HepG2 (cell line): ENCODE data around the gene NHSL1. TPM values are rescaled to one million over a fixed set of nuclear protein-coding genes. Genes with fewer than 3 reads are reported as not detected.

Experiments
- CBX1 ChIP-seq: IDR thresholded peaks from one replicate; pipeline ENCODE4 v1.6.1; 2016; ENCODE audit warnings: antibody characterized with exemption, low read depth
- HCFC1 ChIP-seq: fragments of 150-350 bp; IDR thresholded peaks from 2 replicates; pipeline ENCODE4 v1.6.1; 2014; ENCODE audit warnings: low read depth, low read length
- MYNN ChIP-seq: sonication (generic); formaldehyde crosslinking; IDR thresholded peaks from 2 replicates; pipeline ENCODE4 v1.4.0; 2020; ENCODE audit warnings: mild to moderate bottlenecking, low read depth, missing genetic modification reagents
- NFIC ChIP-seq: IDR thresholded peaks from 2 replicates; pipeline ENCODE4 v1.6.1; 2012; ENCODE audit warnings: mild to moderate bottlenecking, low read length, inconsistent platforms
- NKX3-1 ChIP-seq: sonication (generic); formaldehyde crosslinking; IDR thresholded peaks from 2 replicates; pipeline ENCODE4 v1.5.0; 2020; ENCODE audit warnings: missing genetic modification reagents
- PRPF4 ChIP-seq: fragments of 200-400 bp; formaldehyde crosslinking; IDR thresholded peaks from 2 replicates; pipeline ENCODE4 v1.6.1; 2016; ENCODE audit warnings: low read length, low read depth; ENCODE audit not compliant: poor library complexity, severe bottlenecking
- RNF2 ChIP-seq: fragments of 450-650 bp; conservative IDR thresholded peaks from 2 replicates; pipeline ENCODE4 v1.6.1; 2016; ENCODE audit warnings: low read depth
- SCMH1 ChIP-seq: sonication (generic); formaldehyde crosslinking; IDR thresholded peaks from 2 replicates; pipeline ENCODE4 v1.9.0; 2021; ENCODE audit warnings: missing genetic modification reagents, mild to moderate bottlenecking, borderline replicate concordance
- THAP11 ChIP-seq: IDR thresholded peaks from 2 replicates; pipeline ENCODE4 v1.6.1; 2016; ENCODE audit warnings: missing biosample characterization, missing genetic modification reagents
- ZFX ChIP-seq: sonication (generic); formaldehyde crosslinking; IDR thresholded peaks from 2 replicates; pipeline ENCODE4 v1.4.0; 2020; ENCODE audit warnings: mild to moderate bottlenecking, low read depth, missing genetic modification reagents, moderate library complexity
- ZNF589 ChIP-seq: sonication (generic); formaldehyde crosslinking; conservative IDR thresholded peaks from 2 replicates; pipeline ENCODE4 v1.8.0; 2022; ENCODE audit warnings: mild to moderate bottlenecking, moderate library complexity, missing genetic modification reagents
- ZNF605 ChIP-seq: sonication (generic); formaldehyde crosslinking; IDR thresholded peaks from 2 replicates; pipeline ENCODE4 v1.8.0; 2022; ENCODE audit warnings: mild to moderate bottlenecking, missing genetic modification reagents
- polyA plus RNA-seq, 8 experiments: library from polyadenylated mRNA; depleted of rRNA in 3 of 8; stranded (reverse) in 7 of 8; unstranded in 1 of 8; fragments of >200 nt; fragmentation: Illumina TruSeq in 4 of 8; extraction: Trizol in 4 of 8; gene quantifications; 2 replicates each; pipeline versions ENCODE4 v1.2.1 to v1.2.3, GENCODE V29; 2011 to 2016; ENCODE audit warnings: low read depth in 4 of 8, missing spikeins in 1 of 8, mixed read lengths in 1 of 8; ENCODE audit not compliant: insufficient read depth in 1 of 8
- total RNA-seq, 5 experiments: library from RNA; depleted of rRNA; stranded (reverse); fragments of >200 nt; fragmentation: Illumina TruSeq; extraction: Trizol; gene quantifications; 2 replicates each; pipeline ENCODE4 v1.2.3, GENCODE V29; 2016; ENCODE audit warnings: low read depth in 1 of 5
- TF ChIP-seq, protein P1 (sequence below): sonication (generic); formaldehyde crosslinking; IDR thresholded peaks from 2 replicates; pipeline ENCODE4 v1.4.0; 2020; ENCODE audit warnings: missing genetic modification reagents
- TF ChIP-seq, protein P2 (sequence below): sonication (generic); formaldehyde crosslinking; IDR thresholded peaks from 2 replicates; pipeline ENCODE4 v1.4.0; 2020; ENCODE audit warnings: missing genetic modification reagents
- TF ChIP-seq, protein P3 (sequence below): sonication (generic); formaldehyde crosslinking; IDR thresholded peaks from 2 replicates; pipeline ENCODE4 v1.4.0; 2020; ENCODE audit warnings: missing genetic modification reagents
- TF ChIP-seq, protein P4 (sequence below): sonication (generic); formaldehyde crosslinking; IDR thresholded peaks from 2 replicates; pipeline ENCODE4 v1.4.0; 2020; ENCODE audit warnings: missing genetic modification reagents
- TF ChIP-seq, protein P5 (sequence below): sonication (generic); formaldehyde crosslinking; IDR thresholded peaks from 2 replicates; pipeline ENCODE4 v1.4.0; 2020; ENCODE audit warnings: missing genetic modification reagents, borderline replicate concordance

Gene NHSL1
- total and polyA plus RNA-seq, 2 of the 13 experiments (the other 11 are each of a cell fraction or from before 2014, with no cell fraction given), result 24.9 to 53.6 TPM

DNA sequence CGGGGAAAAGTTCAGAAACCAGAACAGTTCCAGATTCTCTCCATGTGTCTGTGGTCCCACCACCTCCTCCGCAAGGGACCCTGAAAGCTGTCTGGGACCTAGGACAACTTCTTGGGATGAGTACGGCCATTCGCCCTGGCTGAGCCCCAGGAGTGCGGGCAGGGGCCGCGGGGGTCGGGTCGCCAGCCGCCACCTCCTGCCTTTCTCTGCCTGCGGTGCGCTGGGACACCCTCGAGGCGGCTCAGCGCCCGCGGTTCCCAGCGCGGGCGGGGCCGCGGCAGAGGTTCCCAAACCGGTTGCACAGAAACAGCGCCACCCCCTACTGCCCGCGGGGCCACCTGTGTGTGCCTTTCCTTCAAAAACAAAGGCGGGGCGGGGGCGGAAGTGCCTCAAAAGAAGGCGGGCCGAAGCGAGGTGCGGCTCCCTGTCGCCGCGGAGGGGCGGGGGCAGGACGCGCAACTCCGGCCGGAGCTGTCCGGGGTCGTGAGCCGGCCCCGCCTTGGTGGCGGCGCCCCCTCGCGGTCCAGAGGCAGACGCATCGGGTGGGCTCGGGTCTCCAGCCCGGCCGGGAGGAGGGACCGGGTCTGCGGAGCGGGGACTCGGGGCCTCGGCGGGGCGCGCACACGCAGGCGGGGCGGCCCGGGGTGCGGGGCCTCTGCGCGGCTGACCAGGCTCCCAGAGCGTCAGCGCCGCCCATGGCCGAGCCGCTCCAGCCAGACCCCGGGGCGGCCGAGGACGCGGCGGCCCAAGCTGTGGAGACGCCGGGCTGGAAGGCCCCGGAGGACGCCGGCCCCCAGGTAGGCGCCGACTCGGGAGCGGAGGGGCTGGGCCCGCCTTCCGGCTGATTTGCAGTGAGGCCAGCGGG, 95.3 kb downstream of the NHSL1 start, which contains the start of gene HEBP2 (continued):
- TF ChIP-seq, protein P1, sequence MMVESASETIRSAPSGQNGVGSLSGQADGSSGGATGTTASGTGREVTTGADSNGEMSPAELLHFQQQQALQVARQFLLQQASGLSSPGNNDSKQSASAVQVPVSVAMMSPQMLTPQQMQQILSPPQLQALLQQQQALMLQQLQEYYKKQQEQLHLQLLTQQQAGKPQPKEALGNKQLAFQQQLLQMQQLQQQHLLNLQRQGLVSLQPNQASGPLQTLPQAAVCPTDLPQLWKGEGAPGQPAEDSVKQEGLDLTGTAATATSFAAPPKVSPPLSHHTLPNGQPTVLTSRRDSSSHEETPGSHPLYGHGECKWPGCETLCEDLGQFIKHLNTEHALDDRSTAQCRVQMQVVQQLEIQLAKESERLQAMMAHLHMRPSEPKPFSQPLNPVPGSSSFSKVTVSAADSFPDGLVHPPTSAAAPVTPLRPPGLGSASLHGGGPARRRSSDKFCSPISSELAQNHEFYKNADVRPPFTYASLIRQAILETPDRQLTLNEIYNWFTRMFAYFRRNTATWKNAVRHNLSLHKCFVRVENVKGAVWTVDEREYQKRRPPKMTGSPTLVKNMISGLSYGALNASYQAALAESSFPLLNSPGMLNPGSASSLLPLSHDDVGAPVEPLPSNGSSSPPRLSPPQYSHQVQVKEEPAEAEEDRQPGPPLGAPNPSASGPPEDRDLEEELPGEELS, result peak; percentile 85
- TF ChIP-seq THAP11 (peak; percentile 75), ZNF605 (CRISPR knock-in tag) (peak; percentile 72), SCMH1 (CRISPR knock-in tag) (no peak), NFIC (no peak), CBX1 (peak; percentile 74), ZNF589 (peak; percentile 95; the same call in 1 of the 2 replicates), MYNN (CRISPR knock-in tag) (peak; percentile 72; the same call in 1 of the 2 replicates), ZFX (CRISPR knock-in tag) (peak; percentile 93), HCFC1 (no peak), RNF2 (0 out of 2 replicates have a peak, but pooled peaks have one; percentile 55), NKX3-1 (CRISPR knock-in tag) (peak; percentile 82; the same call in 1 of the 2 replicates), PRPF4 (no peak)
- TF ChIP-seq, protein P2, sequence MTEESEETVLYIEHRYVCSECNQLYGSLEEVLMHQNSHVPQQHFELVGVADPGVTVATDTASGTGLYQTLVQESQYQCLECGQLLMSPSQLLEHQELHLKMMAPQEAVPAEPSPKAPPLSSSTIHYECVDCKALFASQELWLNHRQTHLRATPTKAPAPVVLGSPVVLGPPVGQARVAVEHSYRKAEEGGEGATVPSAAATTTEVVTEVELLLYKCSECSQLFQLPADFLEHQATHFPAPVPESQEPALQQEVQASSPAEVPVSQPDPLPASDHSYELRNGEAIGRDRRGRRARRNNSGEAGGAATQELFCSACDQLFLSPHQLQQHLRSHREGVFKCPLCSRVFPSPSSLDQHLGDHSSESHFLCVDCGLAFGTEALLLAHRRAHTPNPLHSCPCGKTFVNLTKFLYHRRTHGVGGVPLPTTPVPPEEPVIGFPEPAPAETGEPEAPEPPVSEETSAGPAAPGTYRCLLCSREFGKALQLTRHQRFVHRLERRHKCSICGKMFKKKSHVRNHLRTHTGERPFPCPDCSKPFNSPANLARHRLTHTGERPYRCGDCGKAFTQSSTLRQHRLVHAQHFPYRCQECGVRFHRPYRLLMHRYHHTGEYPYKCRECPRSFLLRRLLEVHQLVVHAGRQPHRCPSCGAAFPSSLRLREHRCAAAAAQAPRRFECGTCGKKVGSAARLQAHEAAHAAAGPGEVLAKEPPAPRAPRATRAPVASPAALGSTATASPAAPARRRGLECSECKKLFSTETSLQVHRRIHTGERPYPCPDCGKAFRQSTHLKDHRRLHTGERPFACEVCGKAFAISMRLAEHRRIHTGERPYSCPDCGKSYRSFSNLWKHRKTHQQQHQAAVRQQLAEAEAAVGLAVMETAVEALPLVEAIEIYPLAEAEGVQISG, result peak; percentile 90
- TF ChIP-seq, protein P3, sequence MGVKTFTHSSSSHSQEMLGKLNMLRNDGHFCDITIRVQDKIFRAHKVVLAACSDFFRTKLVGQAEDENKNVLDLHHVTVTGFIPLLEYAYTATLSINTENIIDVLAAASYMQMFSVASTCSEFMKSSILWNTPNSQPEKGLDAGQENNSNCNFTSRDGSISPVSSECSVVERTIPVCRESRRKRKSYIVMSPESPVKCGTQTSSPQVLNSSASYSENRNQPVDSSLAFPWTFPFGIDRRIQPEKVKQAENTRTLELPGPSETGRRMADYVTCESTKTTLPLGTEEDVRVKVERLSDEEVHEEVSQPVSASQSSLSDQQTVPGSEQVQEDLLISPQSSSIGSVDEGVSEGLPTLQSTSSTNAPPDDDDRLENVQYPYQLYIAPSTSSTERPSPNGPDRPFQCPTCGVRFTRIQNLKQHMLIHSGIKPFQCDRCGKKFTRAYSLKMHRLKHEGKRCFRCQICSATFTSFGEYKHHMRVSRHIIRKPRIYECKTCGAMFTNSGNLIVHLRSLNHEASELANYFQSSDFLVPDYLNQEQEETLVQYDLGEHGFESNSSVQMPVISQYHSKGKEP (CRISPR knock-in tag), result peak; percentile 54
- TF ChIP-seq, protein P4, sequence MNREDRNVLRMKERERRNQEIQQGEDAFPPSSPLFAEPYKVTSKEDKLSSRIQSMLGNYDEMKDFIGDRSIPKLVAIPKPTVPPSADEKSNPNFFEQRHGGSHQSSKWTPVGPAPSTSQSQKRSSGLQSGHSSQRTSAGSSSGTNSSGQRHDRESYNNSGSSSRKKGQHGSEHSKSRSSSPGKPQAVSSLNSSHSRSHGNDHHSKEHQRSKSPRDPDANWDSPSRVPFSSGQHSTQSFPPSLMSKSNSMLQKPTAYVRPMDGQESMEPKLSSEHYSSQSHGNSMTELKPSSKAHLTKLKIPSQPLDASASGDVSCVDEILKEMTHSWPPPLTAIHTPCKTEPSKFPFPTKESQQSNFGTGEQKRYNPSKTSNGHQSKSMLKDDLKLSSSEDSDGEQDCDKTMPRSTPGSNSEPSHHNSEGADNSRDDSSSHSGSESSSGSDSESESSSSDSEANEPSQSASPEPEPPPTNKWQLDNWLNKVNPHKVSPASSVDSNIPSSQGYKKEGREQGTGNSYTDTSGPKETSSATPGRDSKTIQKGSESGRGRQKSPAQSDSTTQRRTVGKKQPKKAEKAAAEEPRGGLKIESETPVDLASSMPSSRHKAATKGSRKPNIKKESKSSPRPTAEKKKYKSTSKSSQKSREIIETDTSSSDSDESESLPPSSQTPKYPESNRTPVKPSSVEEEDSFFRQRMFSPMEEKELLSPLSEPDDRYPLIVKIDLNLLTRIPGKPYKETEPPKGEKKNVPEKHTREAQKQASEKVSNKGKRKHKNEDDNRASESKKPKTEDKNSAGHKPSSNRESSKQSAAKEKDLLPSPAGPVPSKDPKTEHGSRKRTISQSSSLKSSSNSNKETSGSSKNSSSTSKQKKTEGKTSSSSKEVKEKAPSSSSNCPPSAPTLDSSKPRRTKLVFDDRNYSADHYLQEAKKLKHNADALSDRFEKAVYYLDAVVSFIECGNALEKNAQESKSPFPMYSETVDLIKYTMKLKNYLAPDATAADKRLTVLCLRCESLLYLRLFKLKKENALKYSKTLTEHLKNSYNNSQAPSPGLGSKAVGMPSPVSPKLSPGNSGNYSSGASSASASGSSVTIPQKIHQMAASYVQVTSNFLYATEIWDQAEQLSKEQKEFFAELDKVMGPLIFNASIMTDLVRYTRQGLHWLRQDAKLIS (CRISPR knock-in tag), result no peak
- TF ChIP-seq, protein P5, sequence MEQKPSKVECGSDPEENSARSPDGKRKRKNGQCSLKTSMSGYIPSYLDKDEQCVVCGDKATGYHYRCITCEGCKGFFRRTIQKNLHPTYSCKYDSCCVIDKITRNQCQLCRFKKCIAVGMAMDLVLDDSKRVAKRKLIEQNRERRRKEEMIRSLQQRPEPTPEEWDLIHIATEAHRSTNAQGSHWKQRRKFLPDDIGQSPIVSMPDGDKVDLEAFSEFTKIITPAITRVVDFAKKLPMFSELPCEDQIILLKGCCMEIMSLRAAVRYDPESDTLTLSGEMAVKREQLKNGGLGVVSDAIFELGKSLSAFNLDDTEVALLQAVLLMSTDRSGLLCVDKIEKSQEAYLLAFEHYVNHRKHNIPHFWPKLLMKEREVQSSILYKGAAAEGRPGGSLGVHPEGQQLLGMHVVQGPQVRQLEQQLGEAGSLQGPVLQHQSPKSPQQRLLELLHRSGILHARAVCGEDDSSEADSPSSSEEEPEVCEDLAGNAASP (CRISPR knock-in tag), result peak; percentile 72
